Fibroblast of peridontal ligament (primary cell): ENCODE measurements around the gene ZNF831.

Experiments
- DNase-seq: peaks from one replicate; pipeline ENCODE4 v3.0.0-alpha.2; 2010; ENCODE audit errors: extremely low read depth

ZNF831 gene

DNA sequence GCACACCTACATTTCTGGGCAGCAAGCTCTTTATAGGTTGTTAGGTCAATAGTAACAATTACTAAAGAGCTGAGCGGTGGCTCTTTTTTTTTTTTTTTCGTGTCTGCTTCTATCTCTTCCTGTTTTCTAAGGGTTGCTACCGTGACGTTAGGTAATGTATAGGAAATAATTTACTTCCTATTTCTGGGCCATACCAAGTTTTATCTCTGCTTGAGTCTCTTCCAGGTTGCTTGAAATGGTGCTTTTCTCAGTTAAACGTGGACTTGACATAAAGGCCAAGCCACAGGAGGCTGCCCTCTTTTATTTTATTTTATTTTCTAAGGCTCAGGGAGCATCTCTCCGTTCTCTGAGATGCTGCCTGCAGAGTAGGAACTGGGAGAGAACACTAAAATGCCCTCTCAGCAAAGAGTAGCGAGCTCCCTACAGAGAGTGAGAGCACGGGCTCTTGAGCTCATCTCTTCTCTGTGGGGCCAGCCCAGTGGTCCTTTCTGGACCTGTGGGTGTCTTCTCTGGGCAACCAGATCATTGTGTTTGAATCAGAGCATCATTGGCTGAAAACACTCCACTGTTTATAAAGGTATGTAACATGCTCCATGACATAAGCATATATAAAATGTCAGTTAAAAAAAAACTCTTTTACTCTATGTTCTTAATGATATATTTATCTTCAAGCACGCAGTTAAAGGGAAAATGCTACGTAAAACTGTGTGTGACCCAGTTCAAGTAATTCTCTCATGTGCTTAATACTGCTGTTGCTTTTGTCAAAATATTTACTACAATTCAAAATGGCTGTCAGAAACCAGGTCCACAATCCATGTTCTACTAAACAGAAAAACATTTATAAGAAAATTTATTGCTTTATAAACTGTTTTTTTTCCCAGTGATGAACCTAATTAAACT, at the start of gene ZNF831:
Gene ZNF831 (plus strand): TSS at position 191 of the 900 bp plus-strand sequence. CDS start 27,199 bp downstream, outside the sequence.
- no peak for DNase-seq

DNA sequence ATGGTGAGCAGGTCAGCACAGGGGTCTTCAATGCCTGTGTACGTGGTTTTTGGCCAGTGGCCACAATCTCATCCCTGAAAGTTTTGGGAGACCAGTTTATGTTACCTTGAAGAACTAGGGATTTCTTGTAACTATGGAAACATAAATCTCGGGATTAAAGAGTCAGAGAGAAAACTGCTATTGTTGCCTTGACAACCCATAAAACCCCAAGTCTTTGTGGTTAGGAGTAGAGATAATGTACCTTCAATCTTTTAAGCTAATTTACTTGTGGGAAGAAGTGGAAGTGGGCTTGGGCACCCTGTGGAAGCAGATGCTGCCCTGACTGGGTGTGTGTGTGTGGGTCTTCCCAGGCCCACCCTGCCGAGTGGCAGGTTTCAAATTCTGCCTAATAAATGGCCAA, 46.1 kb upstream of the ZNF831 start:
- no peak for DNase-seq

DNA sequence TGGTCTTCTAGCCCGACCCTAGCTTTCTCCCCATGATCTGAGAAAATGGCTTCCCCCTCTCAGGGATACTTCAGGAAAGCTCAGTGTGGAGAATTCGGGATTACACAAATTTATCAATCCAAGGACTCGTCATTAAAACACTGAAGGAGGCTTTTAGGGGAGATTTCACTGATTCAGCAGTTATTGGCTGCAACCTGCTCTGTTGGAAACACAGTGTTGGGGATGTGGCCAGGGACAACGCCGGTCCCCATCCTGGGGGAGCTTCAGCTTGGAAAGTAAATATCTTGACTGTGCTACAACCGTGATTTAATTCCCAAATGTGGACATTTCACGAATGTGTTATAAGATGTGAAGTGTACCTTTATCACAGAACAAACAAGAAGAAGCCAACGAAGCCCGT, 44.8 kb upstream of the ZNF831 start:
- no peak for DNase-seq

DNA sequence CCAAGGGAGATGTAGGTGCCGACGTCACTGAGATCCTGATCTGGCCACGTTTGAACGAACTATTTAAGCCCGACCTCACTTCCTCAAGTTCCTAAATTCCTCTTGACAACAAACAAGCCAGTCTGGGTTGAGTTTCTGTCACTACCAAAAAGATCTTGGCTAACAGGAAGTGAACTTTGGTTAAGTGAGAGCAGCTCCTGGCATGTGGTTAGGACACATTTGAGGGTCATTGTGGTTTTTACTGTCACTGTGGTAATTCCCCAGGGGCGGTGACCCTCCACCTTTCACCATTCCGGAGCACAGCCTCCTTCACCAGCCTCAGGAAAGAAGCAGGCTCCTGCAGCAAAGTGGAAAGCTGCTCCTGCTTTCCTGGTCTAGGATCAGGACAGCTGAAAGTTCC, 43.1 kb upstream of the ZNF831 start:
- no peak for DNase-seq

DNA sequence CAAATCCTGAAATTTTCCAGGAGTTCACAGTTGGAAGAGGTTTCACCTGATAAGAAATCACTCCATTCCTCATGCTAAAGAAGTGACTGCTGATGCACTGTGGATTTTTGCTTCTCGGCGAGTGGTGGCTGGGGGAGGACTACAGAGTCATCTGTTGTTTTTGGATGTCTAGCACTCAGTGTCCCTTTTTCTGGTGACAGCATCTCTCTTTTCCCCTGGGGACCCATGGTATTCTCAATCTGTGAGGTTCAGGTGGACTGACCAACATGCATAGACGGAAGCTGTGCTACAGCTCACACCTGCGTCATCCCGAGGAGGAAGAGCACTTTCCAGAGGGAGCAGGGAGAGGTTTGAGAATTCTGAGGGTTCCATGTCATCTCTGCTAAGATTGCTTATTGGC, 42.7 kb upstream of the ZNF831 start:
- no peak for DNase-seq

DNA sequence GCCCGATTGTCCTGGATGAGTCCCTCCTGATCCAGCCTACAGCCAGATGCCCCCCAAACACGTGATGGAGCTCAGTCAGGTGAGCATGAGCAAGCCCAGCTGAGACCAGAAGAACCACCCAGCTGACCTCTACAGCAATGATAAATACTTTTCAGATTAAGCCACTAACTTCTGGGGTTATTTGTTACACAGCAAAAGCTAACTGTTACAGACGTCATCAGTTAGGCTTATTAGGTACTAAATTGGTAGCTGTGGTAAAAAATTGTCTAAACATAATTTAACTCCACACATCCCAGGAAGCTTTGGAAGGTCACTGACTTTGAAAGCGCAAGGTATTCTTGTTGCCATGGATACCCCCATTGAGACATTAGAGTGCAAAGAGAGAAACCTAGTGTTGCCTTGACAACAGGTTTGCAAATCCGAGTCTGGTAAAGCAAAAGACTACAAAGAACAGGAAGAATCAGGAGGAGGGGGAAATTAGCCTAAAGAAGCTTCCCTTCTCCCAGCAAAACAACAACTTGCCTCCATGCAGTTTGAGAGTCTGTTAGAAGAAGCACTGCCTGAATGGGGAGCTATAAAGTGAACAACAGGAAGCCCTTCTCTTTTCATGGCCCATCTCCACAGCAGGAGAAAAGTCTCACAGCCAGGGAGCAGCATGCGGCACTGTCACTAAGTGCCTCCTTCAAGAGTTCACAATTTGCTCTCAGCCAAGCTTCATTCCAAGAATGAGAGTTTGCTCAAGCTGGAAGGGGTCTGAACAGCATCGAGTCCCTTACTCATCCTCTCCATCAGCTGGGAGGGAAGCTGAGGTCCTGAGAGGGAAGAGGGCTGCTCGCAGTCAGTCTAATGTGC, 41.7 kb upstream of the ZNF831 start:
- no peak for DNase-seq

DNA sequence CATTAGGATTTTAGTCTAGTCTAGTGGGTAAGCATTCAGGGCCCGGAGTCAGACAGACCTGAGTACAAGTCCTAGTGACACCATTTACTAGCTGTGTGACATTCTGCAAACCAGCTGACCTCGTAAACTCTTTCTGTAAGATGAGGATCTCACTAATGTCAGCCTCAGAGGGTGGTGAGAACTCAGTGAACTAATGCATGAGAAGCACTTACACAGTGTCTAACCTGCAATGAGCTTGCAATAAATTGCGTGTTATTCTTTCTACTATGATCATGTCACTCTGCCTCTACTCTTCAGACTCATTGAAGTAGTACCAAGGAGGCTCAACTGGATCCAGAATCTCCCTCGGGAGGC, 41.1 kb upstream of the ZNF831 start:
- DNase-seq, result no peak

DNA sequence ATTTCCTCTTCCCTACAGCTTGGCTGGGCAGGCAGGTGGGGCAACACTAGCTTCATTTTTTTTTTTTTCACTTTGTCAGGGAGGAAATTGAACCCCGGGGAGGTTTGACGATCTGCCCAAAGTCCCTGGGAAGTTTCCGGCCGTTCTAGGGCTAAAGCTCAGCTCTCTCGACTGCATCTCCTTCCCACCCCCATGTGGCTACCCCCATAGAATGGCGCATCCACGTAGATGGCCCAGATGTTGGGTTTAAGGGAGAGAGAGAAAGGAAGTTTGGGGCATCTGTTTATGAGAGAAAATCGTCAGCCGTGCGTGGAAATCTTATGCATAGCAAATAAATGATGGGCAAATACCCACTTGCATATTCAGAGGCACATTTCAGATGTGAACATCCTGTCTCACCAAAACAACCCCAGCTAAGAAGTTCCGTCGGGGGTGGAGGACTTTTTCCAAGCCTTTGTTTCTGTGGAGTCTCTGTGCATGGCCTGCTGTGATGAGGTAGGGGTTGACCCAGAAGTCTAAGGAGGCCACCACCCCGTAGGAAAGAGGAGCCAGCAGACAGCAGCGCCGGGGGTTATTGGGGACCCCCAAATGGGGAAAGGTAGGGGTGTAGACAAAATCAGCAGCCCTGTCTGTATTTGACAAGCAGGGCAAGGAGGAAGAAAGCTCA, 40.5 kb upstream of the ZNF831 start:
- no peak for DNase-seq

DNA sequence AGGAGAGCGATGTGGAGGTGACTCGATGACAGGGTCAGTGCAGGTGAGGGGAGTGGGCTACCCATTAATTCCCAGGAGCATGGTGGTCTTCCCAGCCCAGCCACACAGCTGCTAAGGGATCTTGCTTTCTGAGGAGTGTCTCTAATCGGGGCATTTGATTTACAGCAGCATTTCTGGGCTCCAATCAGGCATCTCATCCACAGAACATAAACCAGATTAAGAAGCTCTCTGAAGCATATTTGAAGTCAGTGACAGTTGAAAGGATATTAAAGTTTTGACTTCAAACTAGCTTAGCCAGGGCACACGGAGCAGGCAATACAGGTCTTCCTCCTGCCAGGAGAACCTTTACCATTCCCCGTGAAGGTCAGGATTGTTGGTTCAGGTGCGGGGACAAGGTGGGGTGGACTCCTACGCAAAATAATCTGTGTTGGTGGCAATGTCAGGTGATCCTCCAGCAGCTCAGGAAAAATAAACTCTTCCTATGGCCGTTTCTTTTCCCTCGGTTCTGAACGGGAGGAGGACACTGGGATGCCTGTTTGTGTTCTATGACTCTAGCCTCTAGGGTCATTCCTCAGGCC, 39.9 kb upstream of the ZNF831 start:
- no peak for DNase-seq

DNA sequence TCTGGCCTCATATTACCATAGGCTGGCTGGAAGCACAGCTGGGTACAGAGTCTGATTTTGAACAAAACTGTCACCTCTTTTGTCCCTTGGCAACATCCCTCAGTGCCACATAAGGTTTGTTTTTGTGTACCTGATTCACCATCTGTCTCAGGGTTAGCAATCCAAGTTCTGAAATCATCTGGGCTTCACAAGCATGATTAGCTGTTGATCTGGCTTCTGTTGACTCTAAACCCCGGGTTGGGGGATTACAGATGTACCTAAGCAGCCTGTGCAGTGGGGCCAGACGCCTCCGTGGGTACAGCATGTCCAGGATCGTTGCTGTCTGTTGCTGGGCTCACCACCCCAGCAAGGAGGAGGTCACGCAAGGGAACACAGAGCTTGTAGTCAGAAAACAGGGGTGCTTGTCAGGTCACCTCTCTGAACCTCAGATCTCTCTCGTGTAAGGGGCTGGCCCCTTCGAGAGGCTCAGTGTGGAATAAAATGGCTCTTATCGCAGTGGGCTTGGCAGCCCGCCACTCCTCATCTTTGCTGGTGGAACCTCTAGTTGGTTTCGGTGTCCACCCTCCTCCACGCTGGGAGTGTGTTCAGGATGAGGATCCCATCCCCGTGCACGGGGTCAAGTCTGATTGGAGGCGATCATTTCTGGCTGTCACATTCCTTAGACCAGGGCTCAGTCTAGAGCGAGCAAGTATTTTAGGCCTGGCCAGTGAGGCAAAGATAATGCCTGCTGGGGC, 39.2 kb upstream of the ZNF831 start:
- no peak for DNase-seq

DNA sequence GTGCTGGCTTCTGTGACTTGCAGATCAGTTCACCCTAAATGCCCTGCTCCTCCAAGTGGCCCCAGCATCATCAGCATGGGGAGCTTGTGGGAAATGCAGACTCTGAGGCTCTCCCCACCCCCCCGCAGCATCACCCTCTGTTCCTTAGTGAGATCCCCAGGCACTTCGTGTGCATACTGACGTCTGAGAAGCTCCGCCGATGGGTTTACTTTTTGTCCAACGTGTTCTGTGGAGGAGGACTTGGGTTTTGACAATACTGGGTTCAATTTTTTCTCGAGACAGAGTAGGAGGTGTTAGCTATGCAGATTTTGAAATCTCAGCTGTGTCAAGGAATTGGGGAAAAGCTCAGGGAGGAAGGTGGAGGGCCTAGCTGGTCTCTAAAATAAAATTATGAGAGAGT, 38.3 kb upstream of the ZNF831 start:
- DNase-seq, result no peak

DNA sequence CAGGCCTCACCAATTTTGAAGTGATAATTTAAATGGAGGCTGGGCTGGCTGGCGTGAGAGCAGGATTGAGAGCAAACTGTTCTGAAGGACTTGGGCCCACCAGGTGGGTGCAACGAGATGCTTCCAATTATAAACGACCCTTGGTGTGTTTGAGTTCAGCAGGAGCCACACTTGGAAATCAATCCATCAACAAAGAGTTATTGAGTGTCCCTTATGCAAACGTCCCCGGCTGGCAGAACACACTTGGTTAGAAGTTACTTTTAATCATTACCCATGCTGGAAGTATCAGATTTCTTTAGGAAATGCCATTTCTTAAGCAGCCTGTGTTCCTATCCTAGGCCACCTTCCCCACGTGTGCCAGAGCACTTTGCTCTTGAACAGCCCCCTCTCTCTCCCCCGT, 37.8 kb upstream of the ZNF831 start:
- DNase-seq, result no peak

DNA sequence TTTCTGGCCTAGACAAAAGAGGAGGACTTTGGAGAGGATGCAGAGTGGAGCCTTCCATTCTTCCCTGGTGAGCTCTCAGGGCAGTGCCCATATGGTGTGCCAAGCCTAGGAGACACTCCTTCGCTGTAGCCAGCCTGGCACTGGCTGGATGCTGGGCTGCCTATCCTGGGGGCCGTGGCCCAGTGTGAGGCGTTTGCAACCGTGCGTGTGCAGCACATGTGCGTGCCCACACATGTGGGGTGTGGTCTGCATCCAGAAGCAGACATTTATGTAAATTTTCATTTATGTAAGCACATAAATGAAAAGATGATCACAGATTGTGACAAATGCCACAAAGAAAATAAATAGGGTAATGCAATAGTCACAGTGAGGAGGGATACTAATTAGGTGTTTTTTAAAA, 35.8 kb upstream of the ZNF831 start:
- no peak for DNase-seq

DNA sequence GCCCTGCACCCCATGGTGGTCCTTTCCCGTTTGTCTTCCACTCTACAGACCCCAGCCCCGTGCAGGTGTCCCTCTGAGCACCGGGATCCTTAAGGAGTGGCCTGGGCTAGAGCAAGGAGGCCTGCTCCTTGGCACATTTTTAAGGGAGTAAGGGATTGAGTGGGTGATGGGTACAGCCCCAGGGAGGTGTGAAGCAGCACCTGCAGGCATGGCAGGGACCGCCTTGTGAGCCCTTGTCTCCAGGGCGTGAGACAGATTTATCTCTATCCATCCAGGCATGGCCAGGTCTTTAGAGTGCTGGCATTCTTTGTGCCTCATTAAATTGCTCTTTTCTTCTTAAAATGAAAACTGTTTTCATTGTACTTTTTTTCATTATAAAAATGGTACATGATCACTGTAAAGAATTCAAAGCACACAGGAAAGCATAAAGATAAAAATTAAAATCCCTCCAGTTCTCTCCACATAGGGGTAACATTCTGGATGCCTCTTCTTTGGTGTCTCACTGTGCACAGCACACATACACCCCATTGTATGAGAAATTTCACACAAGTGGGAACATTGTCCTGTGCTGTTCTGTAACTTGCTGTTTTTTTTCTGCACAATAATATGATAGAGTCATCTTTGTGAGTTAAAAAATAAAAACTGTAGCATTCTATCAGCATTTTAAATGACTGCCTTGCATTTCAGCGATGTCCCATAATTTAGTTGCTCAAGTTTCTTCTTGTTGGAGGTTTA, 31.9 kb upstream of the ZNF831 start:
- no peak for DNase-seq

DNA sequence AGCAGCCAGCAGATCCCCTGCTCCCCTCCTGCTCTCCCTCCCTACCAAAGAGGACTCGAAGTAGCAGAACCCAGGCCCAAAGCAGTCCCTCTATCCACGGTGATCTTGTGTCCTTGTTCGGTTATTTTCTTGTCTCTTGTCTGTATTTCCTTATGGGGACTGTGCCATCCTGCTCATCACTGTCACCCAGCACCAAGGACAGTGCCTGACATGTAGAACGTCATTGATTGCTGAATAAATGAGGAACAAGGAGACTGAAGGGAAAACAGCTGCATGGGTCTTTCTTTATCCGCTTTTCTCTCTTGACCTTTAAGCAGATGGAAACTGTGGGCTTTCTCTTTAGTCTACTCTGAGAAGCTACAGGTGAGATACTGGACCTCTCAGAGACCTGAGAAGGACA, 29.4 kb upstream of the ZNF831 start:
- DNase-seq, result no peak

DNA sequence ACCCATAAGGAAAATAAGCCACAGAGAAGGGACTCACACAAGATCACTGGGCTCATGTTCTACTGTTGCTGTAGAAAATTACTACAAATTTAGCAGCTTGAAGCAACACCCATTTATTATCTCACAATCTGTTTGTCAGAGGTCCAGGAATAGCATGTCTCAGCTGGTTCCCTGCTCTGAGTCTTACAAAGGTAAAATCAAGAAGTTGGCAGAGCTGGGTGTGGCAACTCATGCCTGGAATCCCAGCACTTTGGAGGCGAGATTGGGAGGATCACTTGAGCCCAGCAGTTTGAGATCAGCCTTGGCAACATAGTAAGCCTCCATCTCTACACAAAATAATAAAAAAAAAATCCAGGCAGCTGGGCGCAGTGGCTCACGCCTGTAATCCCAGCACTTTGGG, 28.5 kb upstream of the ZNF831 start:
- DNase-seq, result no peak

DNA sequence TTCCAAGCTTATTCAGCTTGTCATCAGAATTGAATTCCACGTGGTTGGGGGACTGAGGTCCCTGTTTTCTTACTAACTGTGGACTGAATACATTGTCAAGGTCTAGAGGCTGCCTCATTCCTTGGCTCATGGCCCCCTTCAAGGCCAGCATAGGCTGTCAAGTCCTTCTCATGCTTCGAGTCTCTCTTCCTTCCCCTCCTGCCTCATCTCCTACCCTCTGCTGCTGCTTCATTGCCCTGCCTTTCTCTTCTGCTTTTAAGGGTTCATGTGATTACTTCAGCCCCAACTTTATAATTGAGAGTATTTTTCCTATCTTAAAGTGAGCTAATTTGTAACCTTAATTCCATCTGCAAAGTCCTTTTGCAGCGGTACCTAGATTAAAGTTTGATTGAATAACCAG, 27.6 kb upstream of the ZNF831 start:
- no peak for DNase-seq

DNA sequence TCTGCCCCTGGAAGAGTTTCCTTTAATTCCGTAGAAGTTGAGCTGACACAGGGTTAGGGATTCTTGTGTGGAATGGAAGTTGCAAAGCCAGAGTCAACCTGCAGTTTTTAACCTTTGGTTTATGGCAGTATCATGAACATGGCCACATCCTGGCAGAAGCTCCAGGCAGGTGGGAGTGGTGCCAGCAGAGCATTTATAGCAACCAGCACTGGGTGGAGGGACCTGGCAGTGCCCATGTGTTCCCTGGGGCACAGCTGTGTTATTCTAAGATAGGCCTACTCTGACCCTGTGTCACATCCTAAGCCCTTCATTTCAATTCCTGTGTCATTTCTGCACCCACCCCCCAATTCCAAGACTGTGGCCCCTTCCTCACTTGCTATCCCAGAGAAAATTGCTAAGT, 26.1 kb upstream of the ZNF831 start:
- DNase-seq, result no peak

DNA sequence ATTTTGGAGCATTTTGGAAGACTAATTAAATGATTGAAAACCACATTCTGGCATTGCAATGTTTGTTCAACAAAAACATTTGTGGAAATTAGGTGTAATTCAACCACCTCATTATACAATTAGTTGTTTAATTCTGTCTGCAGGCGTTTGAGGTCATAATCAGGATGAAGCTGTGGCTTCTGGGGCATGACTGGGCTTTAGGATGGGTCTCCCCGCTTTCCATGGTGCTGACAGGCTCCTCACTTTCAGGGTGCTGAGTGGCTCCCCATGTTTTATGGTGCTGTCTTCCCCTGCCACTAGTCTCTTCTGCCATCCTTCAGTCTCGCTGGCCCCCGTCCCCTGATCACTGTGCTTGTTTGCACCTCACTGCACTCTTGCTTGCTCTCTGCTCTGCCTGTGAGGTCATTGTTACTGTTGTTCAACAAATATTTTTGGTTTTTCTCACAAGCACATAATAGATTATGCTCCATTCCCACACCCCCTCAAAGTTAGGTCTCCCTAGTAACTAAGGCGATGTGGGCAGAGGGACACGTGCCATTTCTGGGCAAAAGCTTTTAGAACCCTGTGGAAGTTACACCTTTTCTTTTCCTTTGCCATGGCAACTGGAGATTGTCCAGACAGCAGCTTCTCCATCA, 25.4 kb upstream of the ZNF831 start:
- DNase-seq, result no peak

DNA sequence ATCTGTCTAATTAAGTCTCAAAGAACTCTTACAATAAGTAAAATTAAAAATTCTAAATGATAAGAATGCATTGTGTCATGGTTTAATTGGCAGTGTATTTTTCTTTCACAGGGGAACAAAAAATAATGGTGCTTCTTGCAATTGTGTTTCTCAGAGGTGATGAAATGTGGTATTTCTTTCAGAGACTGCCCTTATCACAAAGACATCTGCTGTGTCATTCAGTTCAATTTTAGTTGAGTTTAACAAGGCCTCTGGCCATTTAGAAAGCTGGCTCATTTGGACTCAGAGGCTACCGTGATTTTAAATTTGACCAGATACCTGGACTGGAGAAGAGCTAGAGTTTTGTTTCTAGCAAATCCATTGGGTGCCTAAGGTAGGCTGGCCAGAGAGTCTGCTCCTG, 23.6 kb upstream of the ZNF831 start:
- DNase-seq, result no peak
